22Rv1 (cell line): ENCODE data around the gene AKR1C4.

Experiments
- ZFX ChIP-seq: fragments of 450-650 bp; IDR thresholded peaks from 2 replicates; pipeline ENCODE4 v1.6.1; 2017; ENCODE audit warnings: antibody characterized with exemption, borderline replicate concordance
- TF ChIP-seq, protein P1 (sequence below): fragments of 450-650 bp; IDR thresholded peaks from 2 replicates; pipeline ENCODE4 v1.5.1; 2017; ENCODE audit warnings: mild to moderate bottlenecking

DNA sequence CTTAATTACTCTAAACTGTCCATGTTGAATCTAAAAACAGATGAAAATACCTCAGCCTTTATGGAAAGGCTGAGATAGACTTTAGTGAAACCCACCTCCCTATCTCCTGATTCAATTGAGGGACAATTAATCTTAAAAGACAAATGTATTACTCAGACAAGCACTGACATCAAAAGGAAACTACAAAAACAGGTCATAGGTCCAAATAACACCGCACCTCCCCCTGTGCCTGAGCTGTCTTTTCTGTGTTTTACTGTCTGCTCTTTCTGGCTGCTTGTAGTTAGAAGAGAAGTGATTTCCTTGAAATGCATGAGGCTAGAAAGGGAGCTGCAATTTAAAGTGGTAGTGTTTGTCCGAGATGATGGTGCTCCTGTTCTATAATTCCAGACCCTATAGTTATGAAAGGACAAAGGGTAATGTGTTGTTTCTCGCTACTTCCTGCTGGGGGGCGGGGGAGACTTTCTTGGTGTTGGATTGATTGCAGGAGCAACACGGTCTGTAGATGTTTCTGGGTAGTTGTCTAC, 27.7 kb upstream of the AKR1C4 start:
- TF ChIP-seq, protein P1, sequence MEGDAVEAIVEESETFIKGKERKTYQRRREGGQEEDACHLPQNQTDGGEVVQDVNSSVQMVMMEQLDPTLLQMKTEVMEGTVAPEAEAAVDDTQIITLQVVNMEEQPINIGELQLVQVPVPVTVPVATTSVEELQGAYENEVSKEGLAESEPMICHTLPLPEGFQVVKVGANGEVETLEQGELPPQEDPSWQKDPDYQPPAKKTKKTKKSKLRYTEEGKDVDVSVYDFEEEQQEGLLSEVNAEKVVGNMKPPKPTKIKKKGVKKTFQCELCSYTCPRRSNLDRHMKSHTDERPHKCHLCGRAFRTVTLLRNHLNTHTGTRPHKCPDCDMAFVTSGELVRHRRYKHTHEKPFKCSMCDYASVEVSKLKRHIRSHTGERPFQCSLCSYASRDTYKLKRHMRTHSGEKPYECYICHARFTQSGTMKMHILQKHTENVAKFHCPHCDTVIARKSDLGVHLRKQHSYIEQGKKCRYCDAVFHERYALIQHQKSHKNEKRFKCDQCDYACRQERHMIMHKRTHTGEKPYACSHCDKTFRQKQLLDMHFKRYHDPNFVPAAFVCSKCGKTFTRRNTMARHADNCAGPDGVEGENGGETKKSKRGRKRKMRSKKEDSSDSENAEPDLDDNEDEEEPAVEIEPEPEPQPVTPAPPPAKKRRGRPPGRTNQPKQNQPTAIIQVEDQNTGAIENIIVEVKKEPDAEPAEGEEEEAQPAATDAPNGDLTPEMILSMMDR: no peak
- no peak for TF ChIP-seq ZFX
